Cerebellar nuclear complex (tissue), 1 donor: ENCODE data around the gene CDH20.
A peak's percentile ranks its signal among the peaks of the same experiment; 100 is the strongest.

Experiments
- DNase-seq, 2 experiments: peaks; one replicate each; lab custom pipeline; 2025; lab: John Stamatoyannopoulos, UW

Gene CDH20

GRCh38 chr18:61575419-61575818 lies 242.2 kb downstream of the CDH20 start:
- no peak for DNase-seq

- DNase-seq, result peak; percentile 19 to 66
Observed at GRCh38 chr18:61578846-61579245, 245.6 kb downstream of the CDH20 start.

DNA sequence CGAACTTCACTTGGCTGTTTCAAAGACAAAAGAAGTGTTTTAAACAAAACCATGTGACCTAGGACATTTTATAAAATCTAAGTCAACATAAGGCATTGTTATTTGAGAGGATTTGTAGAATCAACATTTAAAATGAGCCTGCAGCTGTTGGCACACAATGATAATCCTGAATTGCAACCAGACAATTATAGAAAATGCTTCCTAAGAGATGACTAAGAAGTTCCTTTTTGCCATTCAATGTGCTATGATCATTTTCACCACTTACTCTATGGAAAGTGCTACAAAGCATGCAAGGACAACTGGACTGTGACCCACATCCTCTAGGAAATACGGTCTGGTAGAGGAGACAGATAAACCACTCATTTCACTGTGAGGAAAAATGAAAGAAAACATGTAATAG lies 246.4 kb downstream of the CDH20 start:
- no peak for DNase-seq

- no peak for DNase-seq
Observed at GRCh38 chr18:61580046-61580445, 246.8 kb downstream of the CDH20 start.

DNA sequence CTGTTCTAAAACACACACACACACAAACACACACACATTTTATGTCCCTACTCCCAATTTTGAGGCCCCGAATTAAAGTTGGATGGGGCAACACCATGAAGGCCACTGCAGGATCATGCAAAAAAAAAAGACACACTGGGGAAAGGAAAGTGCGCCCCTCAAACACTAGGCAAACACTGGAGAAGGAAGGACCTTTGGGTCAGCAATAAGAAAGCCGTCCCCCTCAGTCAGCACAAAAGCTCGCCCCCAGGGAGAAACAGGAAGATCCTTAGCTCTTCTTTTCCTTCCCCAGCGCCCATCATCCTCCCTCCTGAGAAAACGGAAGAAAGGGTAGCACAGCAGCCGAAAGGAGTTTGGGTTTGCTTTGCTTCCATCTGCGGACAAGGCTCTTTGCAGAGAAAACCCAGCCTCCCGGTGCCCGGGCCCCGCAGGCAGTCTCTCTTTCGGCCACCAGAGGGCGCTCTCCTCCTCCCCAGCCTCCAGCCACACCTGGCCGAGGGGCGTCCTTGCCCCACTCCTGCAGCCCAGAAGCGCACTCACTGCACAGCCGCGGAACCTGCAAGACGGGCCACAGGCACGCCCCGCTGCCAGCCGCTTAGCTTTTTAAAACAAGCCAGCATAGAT lies 248.5 kb downstream of the CDH20 start:
- DNase-seq, result peak; percentile 22 to 60

GRCh38 chr18:61582202-61582710 lies 249.0 kb downstream of the CDH20 start:
- no peak for DNase-seq

DNA sequence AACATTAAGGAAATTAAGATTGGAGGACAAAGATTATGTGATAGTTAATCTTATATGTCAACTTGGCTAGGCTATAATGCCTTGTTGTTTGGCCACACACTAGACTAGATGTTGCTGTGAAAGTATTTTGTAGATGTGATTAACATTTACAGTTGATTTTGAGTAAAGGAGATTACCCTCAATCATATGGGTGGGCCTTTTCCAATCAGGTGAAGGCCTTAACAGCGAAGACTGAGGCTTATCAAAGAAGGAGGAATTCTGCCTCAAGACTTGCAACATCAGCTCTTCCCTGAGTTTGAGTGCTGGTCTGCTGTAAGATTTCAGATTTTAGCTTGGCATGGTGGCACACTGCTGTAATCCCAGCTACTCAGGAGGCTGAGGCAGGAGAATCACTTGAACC lies 250.3 kb downstream of the CDH20 start:
- DNase-seq, result no peak

GRCh38 chr18:61587865-61588264 lies 254.6 kb downstream of the CDH20 start:
- DNase-seq, result no peak

- no peak for DNase-seq
Observed at GRCh38 chr18:61589053-61589723, 256.0 kb downstream of the CDH20 start.

GRCh38 chr18:61589724-61590065 lies 256.5 kb downstream of the CDH20 start:
- no peak for DNase-seq

- DNase-seq, result no peak
Observed at GRCh38 chr18:61591253-61591652, 258.0 kb downstream of the CDH20 start.

DNA sequence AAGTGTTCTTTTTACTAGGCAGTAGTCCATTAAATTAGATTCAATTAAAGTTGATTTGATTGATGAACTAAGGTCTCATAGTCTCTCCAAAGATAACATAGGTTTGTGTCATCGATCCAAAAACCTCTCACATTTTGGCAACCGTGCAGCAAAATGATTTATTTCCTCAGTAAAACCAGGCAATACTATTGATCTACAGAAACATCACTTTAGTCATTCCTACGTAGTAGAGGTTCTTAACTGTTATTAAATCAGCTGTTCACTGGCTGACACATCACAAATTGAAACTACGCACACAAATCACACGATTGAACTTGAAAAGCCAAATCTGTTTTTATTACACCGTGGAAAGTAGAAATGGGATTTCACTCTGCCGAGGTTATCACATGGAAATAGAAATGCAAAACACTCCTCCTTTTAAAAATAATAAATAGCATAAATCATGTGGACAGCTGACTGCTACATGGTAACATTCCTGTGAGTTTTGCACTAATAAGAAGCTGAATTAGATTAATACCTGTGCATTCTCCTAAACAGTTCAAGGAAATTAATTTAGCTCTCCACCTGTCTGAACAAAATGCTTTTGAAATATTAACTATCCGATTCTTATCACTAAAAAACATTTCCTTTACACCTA lies 262.5 kb downstream of the CDH20 start:
- DNase-seq, result no peak

- DNase-seq, result no peak
Observed at GRCh38 chr18:61596296-61596695, 263.1 kb downstream of the CDH20 start.

DNA sequence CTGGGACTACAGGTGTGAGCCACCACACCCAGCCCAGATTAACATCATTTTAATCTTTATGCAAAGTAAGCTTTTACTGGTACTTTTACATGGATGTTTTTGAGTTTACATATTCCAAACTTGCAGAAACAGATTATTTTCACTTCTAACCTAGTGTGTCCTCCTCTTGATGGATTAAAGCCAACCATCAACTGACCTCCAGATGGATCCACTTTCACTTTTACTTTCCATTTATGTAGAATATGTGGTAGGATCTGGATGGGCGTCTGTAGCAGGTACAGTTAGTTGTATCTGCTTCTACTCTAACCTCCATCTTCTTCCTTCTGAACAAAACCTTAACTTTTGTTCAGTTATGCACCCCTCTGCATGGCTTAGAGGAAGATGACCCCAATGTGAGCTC lies 264.1 kb downstream of the CDH20 start:
- no peak for DNase-seq

GRCh38 chr18:61600422-61600821 lies 267.2 kb downstream of the CDH20 start:
- no peak for DNase-seq

DNA sequence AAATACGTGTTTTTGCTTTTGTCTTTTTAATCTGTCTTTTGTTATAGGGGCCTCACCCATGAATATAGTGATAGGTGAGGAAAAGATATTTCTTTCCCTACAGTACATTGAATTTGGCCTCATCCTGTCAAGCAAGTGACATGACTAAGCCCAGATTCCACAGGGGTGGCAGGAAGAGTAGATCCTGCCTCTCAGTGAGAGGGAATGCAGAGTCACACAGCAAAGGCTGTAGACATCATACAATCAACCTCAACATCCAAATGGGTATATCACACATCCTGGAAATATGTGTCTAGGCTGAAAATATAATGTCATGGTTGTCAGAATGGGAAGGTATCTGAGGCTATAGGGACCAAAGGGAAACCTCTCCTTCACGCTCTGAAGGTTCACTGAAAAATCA lies 269.6 kb downstream of the CDH20 start:
- DNase-seq, result no peak
